ENCODE results near the gene ANKS3.

GRCh38 chr16:4762205-4762604 is 28.1 kb upstream of the ANKS3 start:
- TF ChIP-seq CTCF (conservative IDR thresholded peaks at IDR 0.05; ENCODE audit: low read length) (no peak), EZH2phosphoT487 (IDR thresholded peaks at IDR 0.05; ENCODE audit: borderline replicate concordance, low read depth, low read length) (no peak)
